Left forelimb (tissue), 1 donor: ENCODE results near the gene CFAP20DC.
"Not testable (repeated sequence)": the region's sequence is repeated elsewhere in the genome, so short reads cannot be mapped to it uniquely, and the experiment has no call there.

Experiments used
- DNase-seq: peaks from one replicate; pipeline ENCODE4 v3.0.0-alpha.2; 2018; ENCODE audit warnings: low spot score

Gene CFAP20DC

GRCh38 chr3:58737644-58738043, 312.2 kb downstream of the CFAP20DC start:
- DNase-seq, result no peak

- DNase-seq, result no peak
Observed at GRCh38 chr3:58731673-58732072, 318.2 kb downstream of the CFAP20DC start.

GRCh38 chr3:58728723-58729122, 321.1 kb downstream of the CFAP20DC start:
- no peak for DNase-seq

GRCh38 chr3:58725326-58725853, 324.4 kb downstream of the CFAP20DC start:
- DNase-seq, result no peak

- DNase-seq, result no peak
Observed at GRCh38 chr3:58724336-58724735, 325.5 kb downstream of the CFAP20DC start.

- no peak for DNase-seq
Observed at GRCh38 chr3:58723173-58723572, 326.7 kb downstream of the CFAP20DC start.

GRCh38 chr3:58722561-58722960, 327.3 kb downstream of the CFAP20DC start:
- no peak for DNase-seq

GRCh38 chr3:58720526-58720925, 329.3 kb downstream of the CFAP20DC start:
- DNase-seq, result no peak

GRCh38 chr3:58719684-58720083, 330.1 kb downstream of the CFAP20DC start:
- DNase-seq, result no peak

- no peak for DNase-seq
Observed at GRCh38 chr3:58713715-58714401, 336.0 kb downstream of the CFAP20DC start.

GRCh38 chr3:58711871-58712270, 338.0 kb downstream of the CFAP20DC start:
- no peak for DNase-seq

- not testable (repeated sequence) for DNase-seq
Observed at GRCh38 chr3:58708983-58709382, 340.8 kb downstream of the CFAP20DC start.

GRCh38 chr3:58708116-58708791, 341.6 kb downstream of the CFAP20DC start:
- DNase-seq, result no peak

GRCh38 chr3:58707390-58707930, 342.4 kb downstream of the CFAP20DC start:
- DNase-seq, result no peak

GRCh38 chr3:58706395-58707167, 343.2 kb downstream of the CFAP20DC start:
- DNase-seq, result no peak

- DNase-seq, result no peak
Observed at GRCh38 chr3:58704745-58705144, 345.1 kb downstream of the CFAP20DC start.

GRCh38 chr3:58704304-58704703, 345.5 kb downstream of the CFAP20DC start:
- DNase-seq, result not testable (repeated sequence)

- no peak for DNase-seq
Observed at GRCh38 chr3:58698246-58698645, 351.6 kb downstream of the CFAP20DC start.

- DNase-seq, result no peak
Observed at GRCh38 chr3:58697561-58697960, 352.3 kb downstream of the CFAP20DC start.

- DNase-seq, result not testable (repeated sequence)
Observed at GRCh38 chr3:58696813-58697212, 353.0 kb downstream of the CFAP20DC start.

GRCh38 chr3:58696093-58696492, 353.7 kb downstream of the CFAP20DC start:
- DNase-seq, result no peak

GRCh38 chr3:58695284-58695683, 354.5 kb downstream of the CFAP20DC start:
- not testable (repeated sequence) for DNase-seq
